ENCODE results near the gene MAP7D3.
"Not testable (repeated sequence)": the region's sequence is repeated elsewhere in the genome, so short reads cannot be mapped to it uniquely, and the experiment has no call there.

Gene MAP7D3

GRCh38 chrX:136179133-136179532, 72.1 kb downstream of the MAP7D3 start:
- H3K4me3 ChIP-seq (replicated peaks; ENCODE audit: low read depth, low read length), result no peak overlapping the region
- TF ChIP-seq CTCF (IDR thresholded peaks at IDR 0.05; ENCODE audit: insufficient read depth, low read length, poor library complexity, severe bottlenecking), result no peak
- no peaks in the 10 kb centered on the region for H3K36me3 ChIP-seq (ENCODE audit: control insufficient read depth, insufficient read depth, low read length)
- no peaks in the 10 kb centered on the region for H3K27me3 ChIP-seq (replicated peaks; ENCODE audit: control insufficient read depth, insufficient read depth, low read length)
- no peak for DNase-seq (ENCODE audit: extremely low read depth, insufficient read length)

GRCh38 chrX:136176399-136176825, 74.8 kb downstream of the MAP7D3 start:
- no peak for DNase-seq (ENCODE audit: extremely low read depth, insufficient read length)
- Histone ChIP-seq H3K36me3 (ENCODE audit: control insufficient read depth, insufficient read depth, low read length) (no peaks in the 10 kb centered on the region), H3K27me3 (replicated peaks; ENCODE audit: control insufficient read depth, insufficient read depth, low read length) (no peaks in the 10 kb centered on the region), H3K4me3 (replicated peaks; ENCODE audit: low read depth, low read length) (no peak overlapping the region)
- TF ChIP-seq CTCF (IDR thresholded peaks at IDR 0.05; ENCODE audit: insufficient read depth, low read length, poor library complexity, severe bottlenecking), result no peak

GRCh38 chrX:136171420-136171819, 79.8 kb downstream of the MAP7D3 start:
- H3K4me3 ChIP-seq (replicated peaks; ENCODE audit: low read depth, low read length), result no peak overlapping the region
- TF ChIP-seq CTCF (IDR thresholded peaks at IDR 0.05; ENCODE audit: insufficient read depth, low read length, poor library complexity, severe bottlenecking), result no peak
- DNase-seq (ENCODE audit: extremely low read depth, insufficient read length), result no peak
- H3K36me3 ChIP-seq (ENCODE audit: control insufficient read depth, insufficient read depth, low read length), result no peaks in the 10 kb centered on the region
- no peaks in the 10 kb centered on the region; the same call in 1 of the 2 replicates for H3K27me3 ChIP-seq (replicated peaks; ENCODE audit: control insufficient read depth, insufficient read depth, low read length)

- no peak for TF ChIP-seq CTCF (IDR thresholded peaks at IDR 0.05; ENCODE audit: insufficient read depth, low read length, poor library complexity, severe bottlenecking)
- DNase-seq (ENCODE audit: extremely low read depth, insufficient read length), result no peak
These were observed 80.9 kb downstream of the MAP7D3 start for GRCh38 chrX:136170139-136170800.

GRCh38 chrX:136168929-136169735, 82.1 kb downstream of the MAP7D3 start:
- no peaks in the 10 kb centered on the region for H3K36me3 ChIP-seq (ENCODE audit: control insufficient read depth, insufficient read depth, low read length)
- DNase-seq (ENCODE audit: extremely low read depth, insufficient read length), result no peak
- no peaks in the 10 kb centered on the region; the same call in 1 of the 2 replicates for H3K27me3 ChIP-seq (replicated peaks; ENCODE audit: control insufficient read depth, insufficient read depth, low read length)
- H3K4me3 ChIP-seq (replicated peaks; ENCODE audit: low read depth, low read length), result no peak overlapping the region
- no peak for TF ChIP-seq CTCF (IDR thresholded peaks at IDR 0.05; ENCODE audit: insufficient read depth, low read length, poor library complexity, severe bottlenecking)

More at GRCh38 chrX:136170139-136170800, 80.9 kb downstream of the MAP7D3 start:
- Histone ChIP-seq H3K4me3 (replicated peaks; ENCODE audit: low read depth, low read length) (no peak overlapping the region), H3K27me3 (replicated peaks; ENCODE audit: control insufficient read depth, insufficient read depth, low read length) (no peaks in the 10 kb centered on the region; the same call in 1 of the 2 replicates), H3K36me3 (ENCODE audit: control insufficient read depth, insufficient read depth, low read length) (no peaks in the 10 kb centered on the region)

- not testable (repeated sequence) for H3K4me3 ChIP-seq (replicated peaks; ENCODE audit: low read depth, low read length); H3K27me3 ChIP-seq (replicated peaks; ENCODE audit: control insufficient read depth, insufficient read depth, low read length); DNase-seq (ENCODE audit: extremely low read depth, insufficient read length); H3K36me3 ChIP-seq (ENCODE audit: control insufficient read depth, insufficient read depth, low read length)
These were observed 83.2 kb downstream of the MAP7D3 start for GRCh38 chrX:136167989-136168388.

Data from GM06990 (cell line).